Cardiac fibroblast (primary cell): ENCODE data around the gene PANK1.

ENCODE experiments used
- DNase-seq, 2 donors: peaks; one replicate each; pipeline versions ENCODE4 v3.0.0 to v3.0.0-alpha.2; 2010; ENCODE audit warnings: low read depth in 2 of 2
- H3K4me3 ChIP-seq, 2 donors: replicated peaks in 1 of 2; 1 replicate in 1 of 2; 2 replicates in 1 of 2; pipeline ENCODE4 v1.5.1; 2011; ENCODE audit warnings: low read depth in 2 of 2, low read length in 2 of 2, mild to moderate bottlenecking in 2 of 2, moderate library complexity in 1 of 2
- TF ChIP-seq, protein P1 (sequence below): IDR thresholded peaks from one replicate; pipeline ENCODE4 v1.5.1; 2011; ENCODE audit warnings: low read depth, mild to moderate bottlenecking, low read length, inconsistent platforms

Gene PANK1

DNA sequence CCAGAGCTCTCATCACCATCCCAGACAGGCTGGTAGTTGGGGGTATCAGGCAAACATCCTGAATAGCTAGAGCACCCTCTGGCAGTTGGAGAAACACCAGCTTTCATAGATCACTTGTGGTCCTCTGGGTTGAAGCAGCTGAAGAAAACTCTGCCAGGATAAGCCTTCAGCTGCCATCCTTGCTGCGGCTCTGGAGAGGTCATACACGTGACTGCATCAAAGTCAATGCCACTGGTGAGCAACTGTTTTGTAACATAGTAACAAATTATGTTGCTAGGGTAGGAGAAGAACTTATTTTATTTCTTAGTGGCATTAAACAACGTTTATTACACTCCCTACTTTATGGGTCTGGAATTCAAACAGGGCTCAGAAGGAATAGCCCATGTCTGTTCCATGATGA lies 19.2 kb upstream of the PANK1 start:
- no peak for DNase-seq
- no peak overlapping the region for H3K4me3 ChIP-seq
- TF ChIP-seq, protein P1, sequence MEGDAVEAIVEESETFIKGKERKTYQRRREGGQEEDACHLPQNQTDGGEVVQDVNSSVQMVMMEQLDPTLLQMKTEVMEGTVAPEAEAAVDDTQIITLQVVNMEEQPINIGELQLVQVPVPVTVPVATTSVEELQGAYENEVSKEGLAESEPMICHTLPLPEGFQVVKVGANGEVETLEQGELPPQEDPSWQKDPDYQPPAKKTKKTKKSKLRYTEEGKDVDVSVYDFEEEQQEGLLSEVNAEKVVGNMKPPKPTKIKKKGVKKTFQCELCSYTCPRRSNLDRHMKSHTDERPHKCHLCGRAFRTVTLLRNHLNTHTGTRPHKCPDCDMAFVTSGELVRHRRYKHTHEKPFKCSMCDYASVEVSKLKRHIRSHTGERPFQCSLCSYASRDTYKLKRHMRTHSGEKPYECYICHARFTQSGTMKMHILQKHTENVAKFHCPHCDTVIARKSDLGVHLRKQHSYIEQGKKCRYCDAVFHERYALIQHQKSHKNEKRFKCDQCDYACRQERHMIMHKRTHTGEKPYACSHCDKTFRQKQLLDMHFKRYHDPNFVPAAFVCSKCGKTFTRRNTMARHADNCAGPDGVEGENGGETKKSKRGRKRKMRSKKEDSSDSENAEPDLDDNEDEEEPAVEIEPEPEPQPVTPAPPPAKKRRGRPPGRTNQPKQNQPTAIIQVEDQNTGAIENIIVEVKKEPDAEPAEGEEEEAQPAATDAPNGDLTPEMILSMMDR = no peak

DNA sequence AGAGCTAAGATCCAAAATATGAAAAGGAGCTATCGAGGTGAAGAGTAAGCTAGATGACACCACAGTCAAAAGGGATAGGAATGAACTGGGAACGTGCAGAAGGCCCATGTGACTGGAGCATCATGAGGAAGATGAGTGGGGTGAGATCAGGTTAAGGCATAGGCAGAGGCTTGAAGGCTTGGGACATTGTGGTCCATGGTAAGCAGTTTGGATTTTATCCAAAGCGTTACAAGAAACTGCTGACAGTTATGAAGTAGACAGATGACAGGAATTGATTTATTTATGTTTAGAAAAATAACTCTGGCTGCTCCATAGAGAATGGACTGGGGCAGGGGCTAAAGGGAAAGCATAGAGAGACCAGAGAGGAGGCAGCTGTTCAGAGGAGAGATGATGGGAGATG lies 18.1 kb upstream of the PANK1 start:
- H3K4me3 ChIP-seq = no peak overlapping the region
- TF ChIP-seq, protein P1 = no peak
- DNase-seq = no peak

DNA sequence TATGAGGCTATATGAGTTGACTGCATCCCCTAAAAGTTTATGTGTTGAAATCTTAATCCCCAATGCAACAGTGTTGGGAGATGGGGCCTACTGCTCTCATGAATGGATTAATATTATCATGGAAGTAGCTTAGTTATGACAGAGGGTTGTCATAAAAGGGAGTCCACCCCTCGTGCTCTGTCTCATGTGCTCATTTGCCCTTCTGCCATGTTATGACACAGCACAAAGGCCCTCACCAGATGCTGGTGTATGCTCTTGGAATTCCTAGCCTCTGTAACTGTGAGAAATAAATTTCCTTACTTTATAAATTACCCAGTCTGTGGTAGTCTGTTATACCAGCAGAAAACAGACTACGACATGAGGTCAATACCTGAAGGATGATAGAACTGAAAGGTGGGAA lies 17.6 kb upstream of the PANK1 start:
- no peak overlapping the region for H3K4me3 ChIP-seq
- DNase-seq = no peak
- TF ChIP-seq, protein P1 = no peak

DNA sequence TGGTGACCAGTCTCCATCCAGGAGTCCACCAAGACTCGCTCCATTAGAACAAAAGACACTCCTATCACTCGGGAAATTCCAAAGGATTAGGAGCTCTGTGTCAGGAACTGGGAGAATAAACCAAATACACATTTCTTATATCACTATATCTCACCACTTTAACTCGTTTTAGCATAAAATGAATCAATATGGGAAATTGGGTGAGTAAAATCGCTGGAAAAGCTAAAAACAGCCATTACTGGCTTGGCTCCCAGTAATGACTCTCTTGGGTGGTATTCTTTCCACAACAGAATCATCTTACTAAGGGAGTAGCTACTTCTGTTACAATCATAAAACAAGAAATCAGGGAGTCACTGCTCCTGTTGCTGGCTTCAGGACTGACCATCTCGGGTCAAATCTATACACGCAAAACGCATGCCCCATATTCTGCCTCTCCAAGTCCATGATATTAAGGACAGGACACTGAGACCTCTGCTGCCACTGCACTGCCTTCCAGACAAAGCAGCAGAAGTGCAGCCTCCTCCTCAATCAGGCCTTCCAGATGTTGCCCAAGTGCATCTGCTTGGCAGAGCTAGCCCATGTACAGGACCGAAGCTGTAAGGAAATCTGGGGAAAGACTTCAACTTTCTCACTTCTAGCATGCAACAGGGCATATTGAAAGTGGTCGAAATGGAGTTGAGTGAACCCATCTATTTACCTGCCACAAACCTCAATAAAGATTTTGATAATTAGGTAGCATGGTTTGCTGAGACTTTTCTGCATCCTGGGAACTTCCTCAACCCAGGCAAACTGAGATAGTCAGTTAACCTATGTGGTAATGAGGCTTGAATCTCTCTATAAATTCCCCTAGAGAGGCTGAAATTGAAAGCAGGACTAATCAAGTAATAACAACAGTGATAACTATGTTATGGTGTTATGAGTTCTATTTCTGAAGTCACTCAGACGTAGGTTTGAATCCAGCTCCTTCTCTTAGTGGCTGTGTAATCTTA lies 14.4 kb upstream of the PANK1 start:
- DNase-seq = peak; percentile 57 to 77
- no peak overlapping the region for H3K4me3 ChIP-seq
- TF ChIP-seq, protein P1 = no peak

DNA sequence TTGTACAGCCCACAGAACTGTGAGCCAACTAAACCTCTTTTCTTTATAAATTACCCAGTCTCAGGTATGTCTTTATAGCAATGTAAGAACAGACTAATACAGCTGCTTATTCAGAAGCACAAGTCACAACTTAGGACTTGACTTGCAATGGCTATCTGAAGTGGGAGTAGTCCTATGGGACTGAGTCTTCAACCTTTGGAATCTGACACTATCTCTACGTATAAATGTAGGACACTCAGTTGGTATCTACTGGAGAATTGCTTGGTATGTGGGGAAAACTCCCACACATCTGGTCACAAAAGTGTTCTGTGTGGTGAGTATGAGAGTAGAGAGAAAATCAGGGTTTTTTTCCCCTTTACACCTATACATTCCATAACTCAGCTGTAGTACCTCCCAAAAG lies 12.3 kb upstream of the PANK1 start:
- no peak for DNase-seq
- TF ChIP-seq, protein P1 = no peak
- H3K4me3 ChIP-seq = no peak overlapping the region

DNA sequence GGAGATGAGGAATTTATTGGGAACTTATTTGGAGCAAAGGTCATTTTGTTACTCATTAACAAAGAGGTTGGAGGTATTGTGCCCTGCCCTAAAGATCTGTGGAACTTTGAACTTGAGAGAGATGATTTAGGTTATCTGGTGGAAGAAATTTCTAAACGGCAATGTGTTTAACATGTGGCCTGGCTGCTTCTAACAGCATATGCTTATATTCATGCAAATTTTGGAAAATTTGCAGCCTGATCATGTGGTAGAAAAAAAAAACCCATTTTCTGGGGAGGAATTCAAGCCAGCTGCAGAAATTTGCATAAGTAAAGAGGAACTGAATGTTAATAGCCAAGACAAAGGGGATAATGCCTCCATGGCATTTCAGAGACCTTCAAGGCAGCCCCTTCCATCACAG lies 10.7 kb upstream of the PANK1 start:
- DNase-seq = no peak
- H3K4me3 ChIP-seq = no peak overlapping the region
- TF ChIP-seq, protein P1 = no peak
